GM18507 (cell line): Measurements from ENCODE around the gene HK1.
"Not testable (repeated sequence)": the region's sequence is repeated elsewhere in the genome, so short reads cannot be mapped to it uniquely, and the experiment has no call there.

ENCODE experiments used
- DNase-seq: peaks from one replicate; pipeline ENCODE4 v3.0.0; 2011; ENCODE audit warnings: low read depth; ENCODE audit not compliant: insufficient read length; ENCODE audit errors: extremely low spot score
- FAIRE-seq: peaks from 2 replicates; lab custom pipeline; 2011; peaks lifted over from hg19 to GRCh38; lab: Jason Lieb, UNC

The HK1 gene

GRCh38 chr10:69251417-69251816 is 26.9 kb upstream of the HK1 start:
- not testable (repeated sequence) for DNase-seq, FAIRE-seq

GRCh38 chr10:69253171-69253570 is 25.1 kb upstream of the HK1 start:
- FAIRE-seq (no peak), DNase-seq (no peak)

GRCh38 chr10:69254877-69255276 is 23.4 kb upstream of the HK1 start:
- FAIRE-seq = no peak
- DNase-seq = no peak

GRCh38 chr10:69259547-69260243 is 18.6 kb upstream of the HK1 start:
- FAIRE-seq = no peak
- DNase-seq = no peak

GRCh38 chr10:69261184-69261583 is 17.1 kb upstream of the HK1 start:
- FAIRE-seq (no peak), DNase-seq (no peak)

- FAIRE-seq = peak; percentile 66
- peak; percentile 14 for DNase-seq
Measured at GRCh38 chr10:69262292-69262751, 16.0 kb upstream of the HK1 start.

GRCh38 chr10:69265521-69265920 is 12.8 kb upstream of the HK1 start:
- no peak for DNase-seq
- FAIRE-seq = no peak

- no peak for FAIRE-seq
- no peak for DNase-seq
Measured at GRCh38 chr10:69268761-69269416, 9.4 kb upstream of the HK1 start.

- DNase-seq = no peak
- no peak for FAIRE-seq
Measured at GRCh38 chr10:69269761-69270160, 8.5 kb upstream of the HK1 start.

GRCh38 chr10:69270990-69271389 is 7.3 kb upstream of the HK1 start:
- DNase-seq (no peak), FAIRE-seq (no peak)

GRCh38 chr10:69272624-69273023 is 5.7 kb upstream of the HK1 start:
- DNase-seq (no peak), FAIRE-seq (no peak)

- DNase-seq = no peak
- FAIRE-seq = no peak
Measured at GRCh38 chr10:69275444-69275843, 2.9 kb upstream of the HK1 start.

- FAIRE-seq = no peak
- no peak for DNase-seq
Measured at GRCh38 chr10:69276503-69276902, 1.8 kb upstream of the HK1 start.

- DNase-seq = no peak
- FAIRE-seq = peak; percentile 24
Measured at GRCh38 chr10:69279110-69279509, 814 bp downstream of the HK1 start.

- FAIRE-seq (no peak), DNase-seq (no peak)
Measured at GRCh38 chr10:69281507-69282413, 3.5 kb downstream of the HK1 start.

GRCh38 chr10:69284402-69284801 is 6.1 kb downstream of the HK1 start:
- DNase-seq, FAIRE-seq: not testable (repeated sequence)

GRCh38 chr10:69285699-69286098 is 7.4 kb downstream of the HK1 start:
- DNase-seq = no peak
- FAIRE-seq = no peak

- DNase-seq = no peak
- FAIRE-seq = no peak
Measured at GRCh38 chr10:69287181-69287580, 8.9 kb downstream of the HK1 start.

- FAIRE-seq (no peak), DNase-seq (no peak)
Measured at GRCh38 chr10:69290993-69291392, 12.7 kb downstream of the HK1 start.

GRCh38 chr10:69292459-69292858 is 14.2 kb downstream of the HK1 start:
- DNase-seq = no peak
- FAIRE-seq = no peak
